Measurements from ENCODE around the gene CDH22. TPM values are rescaled to one million over a fixed set of nuclear protein-coding genes. Genes with fewer than 3 reads are reported as not detected.

CDH22 gene
- total and polyA plus RNA-seq, 11 donors, result 0.03 to 0.90 (median 0.48) TPM

DNA sequence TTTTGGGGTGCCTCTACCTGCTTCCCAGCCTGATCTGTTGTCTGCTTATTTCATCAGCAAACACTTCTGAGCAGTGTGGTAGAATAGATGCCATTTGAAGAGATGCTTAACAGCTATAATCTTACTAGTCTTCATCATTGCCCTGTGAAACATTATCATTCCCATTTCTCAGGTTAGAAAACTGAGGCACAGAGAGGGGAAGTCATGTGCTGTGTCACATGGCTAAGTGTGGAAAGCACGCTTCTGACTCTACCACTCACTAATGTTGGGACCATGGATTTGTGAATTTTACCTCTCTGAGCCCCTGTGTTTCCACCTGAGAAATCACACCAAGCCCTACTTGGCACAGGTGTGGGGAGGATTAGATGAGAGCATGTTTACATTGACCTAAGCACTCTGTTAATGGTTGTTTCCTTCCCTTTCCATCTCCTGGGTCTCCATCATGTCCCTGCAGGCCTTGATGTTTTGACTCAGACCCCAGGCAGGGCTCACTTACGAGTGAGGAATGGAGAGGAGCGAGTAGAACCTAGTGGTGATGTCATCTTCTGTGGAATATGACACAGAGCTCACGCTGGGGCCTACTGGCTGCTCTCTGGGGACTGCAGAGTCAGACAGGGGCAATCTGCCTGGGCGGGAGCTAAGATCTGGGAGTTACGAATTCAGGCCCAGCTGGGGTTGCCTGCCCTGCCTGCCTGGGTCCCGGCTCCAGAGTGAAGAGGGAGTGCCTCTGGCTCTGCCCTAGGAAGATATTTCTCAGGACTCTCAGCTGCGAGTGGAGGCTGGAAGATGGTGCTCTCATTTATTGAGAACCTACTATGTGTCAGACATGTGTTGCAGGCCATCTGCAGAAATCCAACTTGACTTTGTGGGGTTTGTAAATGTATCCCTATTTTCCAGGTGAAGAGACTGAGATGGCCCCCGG lies 64.3 kb downstream of the CDH22 start:
- H3K27me3 ChIP-seq, result peaks cover 0 to 70% (median 30%) of the 10 kb centered on the region in 9 donors
- DNase-seq (no peak), ATAC-seq (no peak)
- no peak overlapping the region for H3K27ac ChIP-seq
- H3K36me3 ChIP-seq, result no peaks in the 10 kb centered on the region
- WGBS, 4 donors, result 47 to 58% (median 49%) methylated on average over 7 to 9 of the region's 9 CpGs
- no peak overlapping the region for H3K4me3 ChIP-seq
- intact Hi-C loops (cut with DNase I), result no loop called here
- H3K9me3 ChIP-seq, result no peaks in the 10 kb centered on the region
- H3K4me1 ChIP-seq, result no peaks in the 10 kb centered on the region
- TF ChIP-seq POLR2A (IDR thresholded peaks at IDR 0.05), result no peak
- TF ChIP-seq, protein P1, sequence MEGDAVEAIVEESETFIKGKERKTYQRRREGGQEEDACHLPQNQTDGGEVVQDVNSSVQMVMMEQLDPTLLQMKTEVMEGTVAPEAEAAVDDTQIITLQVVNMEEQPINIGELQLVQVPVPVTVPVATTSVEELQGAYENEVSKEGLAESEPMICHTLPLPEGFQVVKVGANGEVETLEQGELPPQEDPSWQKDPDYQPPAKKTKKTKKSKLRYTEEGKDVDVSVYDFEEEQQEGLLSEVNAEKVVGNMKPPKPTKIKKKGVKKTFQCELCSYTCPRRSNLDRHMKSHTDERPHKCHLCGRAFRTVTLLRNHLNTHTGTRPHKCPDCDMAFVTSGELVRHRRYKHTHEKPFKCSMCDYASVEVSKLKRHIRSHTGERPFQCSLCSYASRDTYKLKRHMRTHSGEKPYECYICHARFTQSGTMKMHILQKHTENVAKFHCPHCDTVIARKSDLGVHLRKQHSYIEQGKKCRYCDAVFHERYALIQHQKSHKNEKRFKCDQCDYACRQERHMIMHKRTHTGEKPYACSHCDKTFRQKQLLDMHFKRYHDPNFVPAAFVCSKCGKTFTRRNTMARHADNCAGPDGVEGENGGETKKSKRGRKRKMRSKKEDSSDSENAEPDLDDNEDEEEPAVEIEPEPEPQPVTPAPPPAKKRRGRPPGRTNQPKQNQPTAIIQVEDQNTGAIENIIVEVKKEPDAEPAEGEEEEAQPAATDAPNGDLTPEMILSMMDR (IDR thresholded peaks at IDR 0.05), result no peak

DNA sequence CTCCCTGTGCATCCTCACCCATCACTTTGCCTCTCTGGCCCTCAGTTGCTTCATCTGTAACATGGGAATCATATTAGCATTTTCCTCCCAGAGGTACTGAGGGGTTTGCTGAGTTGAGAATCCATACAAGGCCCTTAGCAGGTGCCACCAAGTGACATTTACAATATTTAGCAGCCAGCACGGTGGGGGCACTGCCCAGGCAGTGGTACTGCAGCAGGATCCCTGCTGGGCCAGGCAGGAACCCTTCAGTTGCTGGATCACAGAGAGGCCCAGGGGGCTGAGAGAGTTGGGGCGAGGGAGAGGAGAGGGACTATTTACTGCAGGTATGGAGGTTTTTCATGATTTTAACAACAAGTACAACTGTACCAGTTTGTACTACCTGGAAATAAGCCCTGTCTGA lies 65.9 kb downstream of the CDH22 start:
- no peak for TF ChIP-seq POLR2A (IDR thresholded peaks at IDR 0.05)
- TF ChIP-seq, protein P1 (IDR thresholded peaks at IDR 0.05), result no peak

DNA sequence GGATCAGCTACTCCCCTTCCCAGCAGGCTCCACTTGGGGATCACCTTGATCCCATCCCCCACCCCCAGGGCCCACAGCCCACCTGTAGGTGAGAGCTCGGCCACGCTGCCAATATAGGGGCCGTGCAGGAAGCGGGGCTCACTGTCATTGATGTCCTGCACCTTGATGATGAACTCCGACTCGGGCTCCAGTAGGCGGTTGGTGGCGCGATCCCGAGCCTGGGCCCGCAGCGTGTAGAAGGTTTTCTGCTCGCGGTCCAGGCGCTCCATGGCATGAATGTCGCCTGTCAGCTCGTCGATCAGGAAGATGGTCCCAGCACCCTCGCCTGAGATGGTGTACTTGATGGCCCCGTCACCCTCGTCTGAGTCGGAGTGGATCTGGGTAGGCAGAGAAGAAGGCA lies 67.4 kb downstream of the CDH22 start:
- Histone ChIP-seq H3K4me1 (no peaks in the 10 kb centered on the region), H3K27me3 (peaks cover 0 to 52% (median 9%) of the 10 kb centered on the region in 9 donors), H3K36me3 (no peaks in the 10 kb centered on the region), H3K27ac (no peak overlapping the region), H3K4me3 (no peak overlapping the region), H3K9me3 (no peaks in the 10 kb centered on the region)
- TF ChIP-seq, protein P1 (IDR thresholded peaks at IDR 0.05), result no peak
- no peak for TF ChIP-seq POLR2A (IDR thresholded peaks at IDR 0.05)
- WGBS, 4 donors, result 87 to 91% (median 88%) methylated on average over 14 to 22 of the region's 22 CpGs
- DNase-seq (no peak), ATAC-seq (no peak)
- intact Hi-C loops (cut with DNase I), result no loop called here

More for the DNA sequence above, 65.9 kb downstream of the CDH22 start:
- intact Hi-C loops (cut with DNase I), result no loop called here
- no peak for ATAC-seq
- no peak overlapping the region for H3K27ac ChIP-seq
- H3K9me3 ChIP-seq, result no peaks in the 10 kb centered on the region
- H3K4me1 ChIP-seq, result no peaks in the 10 kb centered on the region
- DNase-seq, result no peak
- H3K4me3 ChIP-seq, result no peak overlapping the region
- WGBS, 4 donors, result 33 to 43% (median 41%) methylated on average over 2 of the region's 2 CpGs
- peaks cover 0 to 60% (median 17%) of the 10 kb centered on the region in 9 donors for H3K27me3 ChIP-seq
- no peaks in the 10 kb centered on the region for H3K36me3 ChIP-seq

DNA sequence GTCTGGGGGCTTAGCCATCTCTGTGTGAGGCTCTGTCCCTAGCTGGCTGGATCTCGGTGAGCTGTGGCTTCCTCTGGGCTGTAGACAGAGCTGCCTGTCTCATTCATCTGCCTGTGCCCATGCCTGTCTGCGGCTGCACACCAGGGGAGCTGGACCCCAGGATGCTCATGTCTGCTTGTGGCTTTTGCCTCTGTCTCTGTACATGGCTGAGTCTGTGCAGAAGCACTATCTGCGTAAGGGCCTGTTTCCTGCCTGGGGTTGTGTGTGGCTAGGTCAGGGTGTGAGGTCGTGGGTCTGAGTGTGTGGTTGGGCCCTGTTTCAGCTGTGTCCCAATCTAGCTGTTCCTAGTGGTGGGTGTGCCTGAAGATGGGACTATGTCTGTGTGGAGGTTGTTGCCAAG lies 68.2 kb downstream of the CDH22 start:
- ATAC-seq (peak in 1 of 4 donors; percentile 16), DNase-seq (no peak)
- Histone ChIP-seq H3K4me3 (no peak overlapping the region), H3K27me3 (peaks cover 0 to 44% (median 9%) of the 10 kb centered on the region in 9 donors), H3K4me1 (no peaks in the 10 kb centered on the region), H3K36me3 (no peaks in the 10 kb centered on the region), H3K27ac (no peak overlapping the region), H3K9me3 (no peaks in the 10 kb centered on the region)
- 41 to 59% (median 53%) methylated on average over 4 of the region's 4 CpGs for WGBS, 4 donors
- intact Hi-C loops (cut with DNase I), result no loop called here
- TF ChIP-seq POLR2A (IDR thresholded peaks at IDR 0.05), result no peak
- TF ChIP-seq, protein P1 (IDR thresholded peaks at IDR 0.05), result no peak
